H9 (cell line): ENCODE measurements around the gene IRF4. TPM values are rescaled to one million over a fixed set of nuclear protein-coding genes. Genes with fewer than 3 reads are reported as not detected.

ENCODE experiments used
- DNase-seq: peaks from one replicate; pipeline ENCODE4 v3.0.0-alpha.2; 2017
- H2AFZ ChIP-seq: one replicate; pipeline ENCODE4 v1.6.1; 2013; ENCODE audit warnings: mild to moderate bottlenecking, low read length, control low read depth, moderate library complexity
- H2AK5ac ChIP-seq: 2 replicates; pipeline ENCODE4 v1.6.1; 2013; ENCODE audit warnings: low read length, control low read depth, mixed read lengths; ENCODE audit not compliant: insufficient read length
- H2BK120ac ChIP-seq: one replicate; pipeline ENCODE4 v1.6.1; 2013; ENCODE audit warnings: low read depth, mild to moderate bottlenecking, low read length, control low read depth, inconsistent platforms; ENCODE audit not compliant: poor library complexity, severe bottlenecking
- H2BK12ac ChIP-seq: 2 replicates; pipeline ENCODE4 v1.6.1; 2013; ENCODE audit warnings: low read length, control low read depth, mixed read lengths, low read depth; ENCODE audit not compliant: insufficient read length
- H2BK15ac ChIP-seq: 2 replicates; pipeline ENCODE4 v1.6.1; 2013; ENCODE audit warnings: low read depth, low read length, control low read depth
- H2BK20ac ChIP-seq: one replicate; pipeline ENCODE4 v1.6.1; 2013; ENCODE audit warnings: low read depth, mild to moderate bottlenecking, low read length, control low read depth, inconsistent platforms; ENCODE audit not compliant: poor library complexity, severe bottlenecking
- H2BK5ac ChIP-seq: 2 replicates; pipeline ENCODE4 v1.6.1; 2013; ENCODE audit warnings: low read length, control low read depth, mixed read lengths; ENCODE audit not compliant: insufficient read length
- H3K14ac ChIP-seq: 2 replicates; pipeline ENCODE4 v1.6.1; 2013; ENCODE audit warnings: low read length, control low read depth; ENCODE audit not compliant: insufficient read depth
- H3K18ac ChIP-seq: 2 replicates; pipeline ENCODE4 v1.6.1; 2013; ENCODE audit warnings: low read depth, mild to moderate bottlenecking, mixed read lengths, low read length, control low read depth; ENCODE audit not compliant: insufficient read length
- H3K23ac ChIP-seq: 2 replicates; pipeline ENCODE4 v1.6.1; 2013; ENCODE audit warnings: low read length, control low read depth, mixed read lengths, low read depth; ENCODE audit not compliant: insufficient read length
- H3K23me2 ChIP-seq: 2 replicates; pipeline ENCODE4 v1.6.1; 2013; ENCODE audit warnings: low read depth, mild to moderate bottlenecking, mixed read lengths, low read length, control low read depth; ENCODE audit not compliant: insufficient read length, poor library complexity, severe bottlenecking
- H3K27ac ChIP-seq: 2 replicates; pipeline ENCODE4 v1.5.1; 2013; ENCODE audit warnings: low read length, control low read depth, mixed read lengths, low read depth; ENCODE audit not compliant: insufficient read length
- H3K27me3 ChIP-seq: 2 replicates; pipeline ENCODE4 v1.6.1; 2013; ENCODE audit warnings: low read length, control low read depth, inconsistent platforms; ENCODE audit not compliant: insufficient read depth
- H3K4ac ChIP-seq: 2 replicates; pipeline ENCODE4 v1.6.1; 2013; ENCODE audit warnings: low read depth, mild to moderate bottlenecking, control low read depth, inconsistent platforms, low read length, moderate library complexity
- H3K4me1 ChIP-seq: 2 replicates; pipeline ENCODE4 v1.6.1; 2013; ENCODE audit warnings: low read length, control low read depth, inconsistent platforms; ENCODE audit not compliant: insufficient read depth
- H3K4me2 ChIP-seq: 2 replicates; pipeline ENCODE4 v1.6.1; 2013; ENCODE audit warnings: low read length, control low read depth, mixed read lengths; ENCODE audit not compliant: insufficient read length, insufficient read depth
- H3K56ac ChIP-seq: 2 replicates; pipeline ENCODE4 v1.6.1; 2013; ENCODE audit warnings: low read depth, mild to moderate bottlenecking, mixed read lengths, low read length, control low read depth; ENCODE audit not compliant: insufficient read length
- H3K79me1 ChIP-seq: 2 replicates; pipeline ENCODE4 v1.6.1; 2013; ENCODE audit warnings: low read depth, mild to moderate bottlenecking, moderate library complexity, low read length, control low read depth, inconsistent platforms; ENCODE audit not compliant: insufficient read depth, poor library complexity, severe bottlenecking
- H3K79me2 ChIP-seq: 2 replicates; pipeline ENCODE4 v1.6.1; 2013; ENCODE audit warnings: low read length, control low read depth, inconsistent platforms; ENCODE audit not compliant: insufficient read depth
- H3K9ac ChIP-seq: 2 replicates; pipeline ENCODE4 v1.6.1; 2013; ENCODE audit warnings: low read length, control low read depth, mixed read lengths; ENCODE audit not compliant: insufficient read length; ENCODE audit errors: extremely low read depth
- H3K9me3 ChIP-seq: one replicate; pipeline ENCODE4 v1.6.1; 2013; ENCODE audit warnings: low read depth, low read length, inconsistent platforms; ENCODE audit not compliant: control insufficient read depth
- H3T11ph ChIP-seq: one replicate; pipeline ENCODE4 v1.6.1; 2013; ENCODE audit warnings: mild to moderate bottlenecking, low read length, control low read depth, inconsistent platforms
- H4K20me1 ChIP-seq: one replicate; pipeline ENCODE4 v1.6.1; 2013; ENCODE audit not compliant: control insufficient read depth, insufficient read length, insufficient read depth
- H4K5ac ChIP-seq: 2 replicates; pipeline ENCODE4 v1.6.1; 2013; ENCODE audit warnings: low read depth, mild to moderate bottlenecking, mixed read lengths, low read length, control low read depth; ENCODE audit not compliant: insufficient read length
- H4K8ac ChIP-seq: replicated peaks from 2 replicates; pipeline ENCODE4 v1.6.1; 2013; ENCODE audit warnings: low read length, control low read depth, mixed read lengths, low read depth; ENCODE audit not compliant: insufficient read length
- H4K91ac ChIP-seq: 2 replicates; pipeline ENCODE4 v1.6.1; 2013; ENCODE audit warnings: low read depth, mild to moderate bottlenecking, moderate library complexity, mixed read lengths, low read length, control low read depth; ENCODE audit not compliant: insufficient read length
- H3K27ac Mint-ChIP-seq, 3 experiments: 2 replicates in 2 of 3; 3 replicates in 1 of 3; pipeline ENCODE4 v1.8.0; 2020 to 2021; ENCODE audit warnings: mixed read lengths in 3 of 3, mild to moderate bottlenecking in 1 of 3, moderate library complexity in 1 of 3
- H3K27me3 Mint-ChIP-seq: 2 replicates; pipeline ENCODE4 v1.8.0; 2021; ENCODE audit warnings: low read depth, mild to moderate bottlenecking, moderate library complexity, mixed read lengths
- H3K36me3 Mint-ChIP-seq, 3 experiments: 2 replicates in 2 of 3; 3 replicates in 1 of 3; pipeline ENCODE4 v1.8.0; 2020 to 2021; ENCODE audit warnings: low read depth in 3 of 3, mixed read lengths in 3 of 3; ENCODE audit not compliant: insufficient read depth in 1 of 3
- H3K4me1 Mint-ChIP-seq, 2 experiments: 2 replicates each; pipeline ENCODE4 v1.8.0; 2020; ENCODE audit warnings: mixed read lengths in 2 of 2
- H3K4me3 Mint-ChIP-seq, 2 experiments: 2 replicates in 1 of 2; 3 replicates in 1 of 2; pipeline ENCODE4 v1.8.0; 2020 to 2021; ENCODE audit warnings: mild to moderate bottlenecking in 2 of 2, mixed read lengths in 2 of 2, moderate library complexity in 1 of 2
- H3K9me3 Mint-ChIP-seq, 2 experiments: 2 replicates in 1 of 2; 3 replicates in 1 of 2; pipeline ENCODE4 v1.8.0; 2020; ENCODE audit warnings: mild to moderate bottlenecking in 2 of 2, mixed read lengths in 2 of 2, moderate library complexity in 1 of 2
- WGBS: extraction: QIAGEN DNeasy Blood & Tissue Kit; methylation state at CpG from one replicate; pipeline ENCODE4 v1.1.7; 2013; ENCODE audit warnings: missing lambda C conversion rate, low lambda C conversion rate, mixed read lengths; ENCODE audit not compliant: insufficient read length; ENCODE audit errors: extremely low coverage; 5-methylcytosine and 5-hydroxymethylcytosine counted together
- total RNA-seq: library from RNA; stranded (reverse); gene quantifications from 2 replicates; pipeline ENCODE4 v1.2.1, GENCODE V29; 2021
- TF ChIP-seq, protein P1 (sequence below): fragments of 200-600 bp; sonication (generic); conservative IDR thresholded peaks from 3 replicates; pipeline ENCODE4 v1.8.0; 2021; ENCODE audit warnings: antibody characterized with exemption, mild to moderate bottlenecking

The IRF4 gene
- total RNA-seq, 1 experiment from 2014 or later: 0.31 TPM

DNA sequence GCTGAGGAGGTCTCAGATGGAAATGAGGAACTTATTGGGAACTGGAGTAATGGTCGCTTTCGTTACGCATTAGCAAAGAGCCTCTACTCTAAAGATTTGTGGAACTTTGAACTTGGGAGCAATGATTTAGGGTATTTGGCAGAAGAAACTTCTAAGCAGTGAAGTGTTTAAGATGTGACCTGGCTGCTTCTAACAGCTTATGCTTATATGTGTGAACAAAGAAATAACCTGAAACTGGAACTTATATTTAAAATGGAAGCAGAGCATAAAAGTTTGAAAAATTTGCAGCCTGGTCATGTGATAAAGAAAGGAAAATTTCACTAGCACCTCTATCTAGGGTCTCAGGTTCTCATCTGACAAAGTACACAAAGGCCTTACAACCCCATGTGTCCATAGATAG is 23.5 kb downstream of the IRF4 start:
- Histone ChIP-seq H3T11ph (no peak overlapping the region), H3K23me2 (no peaks in the 10 kb centered on the region), H2BK12ac (no peak overlapping the region), H3K14ac (no peak overlapping the region), H4K5ac (no peak overlapping the region), H4K8ac (no peak overlapping the region), H3K4me1 (no peaks in the 10 kb centered on the region), H2BK5ac (no peak overlapping the region), H2AFZ (no peak overlapping the region), H3K56ac (no peak overlapping the region), H3K9ac (no peak overlapping the region), H2AK5ac (no peak overlapping the region), H3K27me3 (no peaks in the 10 kb centered on the region), H2BK15ac (no peak overlapping the region), H3K4me2 (no peak overlapping the region), H3K79me1 (no peaks in the 10 kb centered on the region), H2BK120ac (no peak overlapping the region), H4K20me1 (no peaks in the 10 kb centered on the region), H2BK20ac (no peak overlapping the region), H3K4ac (no peak overlapping the region), H4K91ac (no peak overlapping the region), H3K79me2 (no peaks in the 10 kb centered on the region), H3K9me3 (no peaks in the 10 kb centered on the region), H3K27ac (no peak overlapping the region), H3K23ac (no peak overlapping the region), H3K18ac (no peak overlapping the region)
- Mint-ChIP-seq H3K4me3 (no peak overlapping the region), H3K27me3 (peaks cover 3% of the 10 kb centered on the region), H3K4me1 (peaks cover 5 to 12% of the 10 kb centered on the region in 2 experiments), H3K9me3 (peaks cover 0 to 4% of the 10 kb centered on the region in 2 experiments; a peak in 3 of 5 replicates), H3K27ac (no peak overlapping the region), H3K36me3 (no peaks in the 10 kb centered on the region)
- no CpG with 5 or more reads among the region's 3 CpGs for WGBS
- DNase-seq: no peak
- TF ChIP-seq, protein P1, sequence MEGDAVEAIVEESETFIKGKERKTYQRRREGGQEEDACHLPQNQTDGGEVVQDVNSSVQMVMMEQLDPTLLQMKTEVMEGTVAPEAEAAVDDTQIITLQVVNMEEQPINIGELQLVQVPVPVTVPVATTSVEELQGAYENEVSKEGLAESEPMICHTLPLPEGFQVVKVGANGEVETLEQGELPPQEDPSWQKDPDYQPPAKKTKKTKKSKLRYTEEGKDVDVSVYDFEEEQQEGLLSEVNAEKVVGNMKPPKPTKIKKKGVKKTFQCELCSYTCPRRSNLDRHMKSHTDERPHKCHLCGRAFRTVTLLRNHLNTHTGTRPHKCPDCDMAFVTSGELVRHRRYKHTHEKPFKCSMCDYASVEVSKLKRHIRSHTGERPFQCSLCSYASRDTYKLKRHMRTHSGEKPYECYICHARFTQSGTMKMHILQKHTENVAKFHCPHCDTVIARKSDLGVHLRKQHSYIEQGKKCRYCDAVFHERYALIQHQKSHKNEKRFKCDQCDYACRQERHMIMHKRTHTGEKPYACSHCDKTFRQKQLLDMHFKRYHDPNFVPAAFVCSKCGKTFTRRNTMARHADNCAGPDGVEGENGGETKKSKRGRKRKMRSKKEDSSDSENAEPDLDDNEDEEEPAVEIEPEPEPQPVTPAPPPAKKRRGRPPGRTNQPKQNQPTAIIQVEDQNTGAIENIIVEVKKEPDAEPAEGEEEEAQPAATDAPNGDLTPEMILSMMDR: no peak
